Astrocyte (in vitro differentiated cells and primary cell): Measurements from ENCODE around the gene ADGRD1. TPM values are rescaled to one million over a fixed set of nuclear protein-coding genes. Genes with fewer than 3 reads are reported as not detected.

Source experiments
- DNase-seq: peaks from one replicate; pipeline ENCODE4 v3.0.0-alpha.2; 2010; ENCODE audit warnings: low read depth
- FAIRE-seq: peaks from 2 replicates; lab custom pipeline; 2011; peaks lifted over from hg19 to GRCh38; lab: Jason Lieb, UNC
- H2AFZ ChIP-seq: 2 replicates; pipeline ENCODE4 v1.6.0; 2012; ENCODE audit warnings: low read depth, low read length, inconsistent platforms
- H3K27ac ChIP-seq: 2 replicates; pipeline ENCODE4 v1.5.1; 2011; ENCODE audit warnings: low read depth, low read length, inconsistent platforms
- H3K27me3 ChIP-seq: 2 replicates; pipeline ENCODE4 v1.6.0; 2011; ENCODE audit warnings: low read length, inconsistent platforms; ENCODE audit not compliant: insufficient read depth
- H3K36me3 ChIP-seq: 2 replicates; pipeline ENCODE4 v1.5.1; 2011; ENCODE audit warnings: low read length, inconsistent platforms; ENCODE audit not compliant: insufficient read depth
- H3K4me1 ChIP-seq: 2 replicates; pipeline ENCODE4 v1.5.1; 2011; ENCODE audit warnings: low read length, inconsistent platforms; ENCODE audit not compliant: insufficient read depth
- H3K4me2 ChIP-seq: 2 replicates; pipeline ENCODE4 v1.6.0; 2012; ENCODE audit warnings: low read length, inconsistent platforms
- H3K4me3 ChIP-seq: 2 replicates; pipeline ENCODE4 v1.5.1; 2011; ENCODE audit warnings: low read depth, mild to moderate bottlenecking, low read length, inconsistent platforms; ENCODE audit not compliant: insufficient read depth
- H3K79me2 ChIP-seq: 2 replicates; pipeline ENCODE4 v1.6.0; 2012; ENCODE audit warnings: mild to moderate bottlenecking, low read length, inconsistent platforms; ENCODE audit not compliant: insufficient read depth
- H3K9ac ChIP-seq: 2 replicates; pipeline ENCODE4 v1.6.0; 2012; ENCODE audit warnings: mild to moderate bottlenecking, low read length, inconsistent platforms
- H3K9me3 ChIP-seq: 2 replicates; pipeline ENCODE4 v1.5.1; 2012; ENCODE audit warnings: low read depth, mild to moderate bottlenecking, low read length, inconsistent platforms; ENCODE audit not compliant: insufficient read depth
- H4K20me1 ChIP-seq: 2 replicates; pipeline ENCODE4 v1.6.0; 2012; ENCODE audit warnings: low read length, inconsistent platforms; ENCODE audit not compliant: insufficient read depth
- H3K27ac Mint-ChIP-seq: one replicate; pipeline ENCODE4 v1.8.0; 2021; ENCODE audit warnings: mild to moderate bottlenecking, mixed read lengths; ENCODE audit not compliant: unreplicated experiment
- H3K27me3 Mint-ChIP-seq: one replicate; pipeline ENCODE4 v1.8.0; 2021; ENCODE audit warnings: low read depth, mixed read lengths; ENCODE audit not compliant: unreplicated experiment
- H3K36me3 Mint-ChIP-seq: one replicate; pipeline ENCODE4 v1.8.0; 2021; ENCODE audit warnings: low read depth, mixed read lengths; ENCODE audit not compliant: unreplicated experiment
- H3K4me1 Mint-ChIP-seq: one replicate; pipeline ENCODE4 v1.8.0; 2021; ENCODE audit warnings: low read depth, mixed read lengths; ENCODE audit not compliant: unreplicated experiment
- H3K4me3 Mint-ChIP-seq: one replicate; pipeline ENCODE4 v1.8.0; 2021; ENCODE audit warnings: mild to moderate bottlenecking, moderate library complexity, mixed read lengths; ENCODE audit not compliant: unreplicated experiment
- H3K9me3 Mint-ChIP-seq: one replicate; pipeline ENCODE4 v1.8.0; 2021; ENCODE audit warnings: mild to moderate bottlenecking, mixed read lengths; ENCODE audit not compliant: unreplicated experiment
- EZH2 ChIP-seq: IDR thresholded peaks from 2 replicates; pipeline ENCODE4 v1.6.1; 2012; ENCODE audit warnings: mild to moderate bottlenecking, low read length, inconsistent platforms; ENCODE audit not compliant: insufficient read depth
- total RNA-seq: library from RNA; stranded (reverse); gene quantifications from 2 replicates; pipeline ENCODE4 v1.2.1, GENCODE V29; 2021
- TF ChIP-seq, protein P1 (sequence below): IDR thresholded peaks from 2 replicates; pipeline ENCODE4 v1.5.1; 2011; ENCODE audit warnings: low read depth, mild to moderate bottlenecking, inconsistent platforms, low read length, moderate library complexity; ENCODE audit not compliant: insufficient read depth

The ADGRD1 gene
- total RNA-seq, 1 donor from 2014 or later = 3.0 TPM

GRCh38 chr12:130951636-130952035 lies 2.1 kb upstream of the ADGRD1 start:
- Histone ChIP-seq H3K4me2 (no peak overlapping the region), H3K27me3 (peaks cover 2% of the 10 kb centered on the region), H3K4me1 (no peaks in the 10 kb centered on the region), H3K79me2 (no peaks in the 10 kb centered on the region), H3K9ac (no peak overlapping the region), H4K20me1 (no peaks in the 10 kb centered on the region), H3K9me3 (peaks cover 4% of the 10 kb centered on the region), H3K36me3 (no peaks in the 10 kb centered on the region), H3K27ac (no peak overlapping the region), H2AFZ (no peak overlapping the region), H3K4me3 (no peak overlapping the region)
- peaks cover 10% of the 10 kb centered on the region for H3K27me3 Mint-ChIP-seq
- H3K4me3 Mint-ChIP-seq = no peak overlapping the region
- no peak for TF ChIP-seq EZH2
- TF ChIP-seq, protein P1, sequence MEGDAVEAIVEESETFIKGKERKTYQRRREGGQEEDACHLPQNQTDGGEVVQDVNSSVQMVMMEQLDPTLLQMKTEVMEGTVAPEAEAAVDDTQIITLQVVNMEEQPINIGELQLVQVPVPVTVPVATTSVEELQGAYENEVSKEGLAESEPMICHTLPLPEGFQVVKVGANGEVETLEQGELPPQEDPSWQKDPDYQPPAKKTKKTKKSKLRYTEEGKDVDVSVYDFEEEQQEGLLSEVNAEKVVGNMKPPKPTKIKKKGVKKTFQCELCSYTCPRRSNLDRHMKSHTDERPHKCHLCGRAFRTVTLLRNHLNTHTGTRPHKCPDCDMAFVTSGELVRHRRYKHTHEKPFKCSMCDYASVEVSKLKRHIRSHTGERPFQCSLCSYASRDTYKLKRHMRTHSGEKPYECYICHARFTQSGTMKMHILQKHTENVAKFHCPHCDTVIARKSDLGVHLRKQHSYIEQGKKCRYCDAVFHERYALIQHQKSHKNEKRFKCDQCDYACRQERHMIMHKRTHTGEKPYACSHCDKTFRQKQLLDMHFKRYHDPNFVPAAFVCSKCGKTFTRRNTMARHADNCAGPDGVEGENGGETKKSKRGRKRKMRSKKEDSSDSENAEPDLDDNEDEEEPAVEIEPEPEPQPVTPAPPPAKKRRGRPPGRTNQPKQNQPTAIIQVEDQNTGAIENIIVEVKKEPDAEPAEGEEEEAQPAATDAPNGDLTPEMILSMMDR = no peak
- no peak for FAIRE-seq
- H3K9me3 Mint-ChIP-seq = no peaks in the 10 kb centered on the region
- no peaks in the 10 kb centered on the region for H3K36me3 Mint-ChIP-seq
- H3K4me1 Mint-ChIP-seq = peaks cover 6% of the 10 kb centered on the region
- no peak for DNase-seq
- no peak overlapping the region for H3K27ac Mint-ChIP-seq

DNA sequence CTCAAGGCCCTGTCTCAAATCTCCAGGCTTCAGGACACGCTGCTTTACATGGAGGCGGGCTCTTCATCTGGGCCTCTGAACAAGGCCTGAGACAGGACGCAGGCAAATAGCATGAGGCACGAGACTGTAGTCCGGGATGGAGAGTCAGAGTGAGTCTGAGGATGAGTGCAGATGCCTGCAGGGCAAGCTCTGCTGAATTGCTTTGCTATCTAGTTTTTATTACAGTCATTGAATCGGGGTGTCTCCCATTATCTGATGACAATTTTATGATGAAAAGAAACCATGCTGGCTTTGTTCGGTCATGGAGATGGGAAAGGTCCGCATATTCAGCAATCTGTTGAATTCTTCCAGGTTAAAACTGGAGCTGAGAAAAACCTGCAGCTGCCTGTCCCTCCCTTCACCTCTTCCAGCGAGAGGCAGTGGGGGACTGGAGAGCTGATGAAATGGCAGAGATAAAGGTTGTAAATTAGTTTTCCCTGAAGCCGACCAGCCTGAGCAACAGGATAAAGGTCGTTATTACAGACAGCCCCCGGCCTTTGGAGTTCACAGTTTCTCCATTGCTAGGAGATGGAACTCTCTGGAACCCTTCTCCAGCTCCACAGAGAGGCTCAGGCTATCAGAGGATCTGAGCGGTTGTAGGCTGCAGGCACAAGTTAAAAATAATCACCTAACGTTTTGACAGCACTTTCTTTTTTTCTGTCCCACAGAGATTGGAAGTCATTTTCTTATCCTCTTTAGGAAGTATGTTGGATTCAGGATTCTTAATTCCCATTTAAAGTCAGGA lies 1.3 kb upstream of the ADGRD1 start:
- Mint-ChIP-seq H3K9me3 (no peaks in the 10 kb centered on the region), H3K4me3 (no peak overlapping the region), H3K27ac (no peak overlapping the region), H3K4me1 (peaks cover 6% of the 10 kb centered on the region), H3K27me3 (peaks cover 10% of the 10 kb centered on the region), H3K36me3 (no peaks in the 10 kb centered on the region)
- no peak for TF ChIP-seq EZH2
- TF ChIP-seq, protein P1 = no peak
- no peaks in the 10 kb centered on the region for H3K36me3 ChIP-seq
- no peak overlapping the region for H3K4me3 ChIP-seq
- H3K27me3 ChIP-seq = peaks cover 2% of the 10 kb centered on the region
- no peak overlapping the region for H3K4me2 ChIP-seq
- no peak overlapping the region for H2AFZ ChIP-seq
- no peaks in the 10 kb centered on the region for H3K4me1 ChIP-seq
- H3K9ac ChIP-seq = no peak overlapping the region
- DNase-seq (no peak), FAIRE-seq (no peak)
- H3K9me3 ChIP-seq = peaks cover 7% of the 10 kb centered on the region
- H3K79me2 ChIP-seq = no peaks in the 10 kb centered on the region
- H3K27ac ChIP-seq = no peak overlapping the region
- H4K20me1 ChIP-seq = no peaks in the 10 kb centered on the region

DNA sequence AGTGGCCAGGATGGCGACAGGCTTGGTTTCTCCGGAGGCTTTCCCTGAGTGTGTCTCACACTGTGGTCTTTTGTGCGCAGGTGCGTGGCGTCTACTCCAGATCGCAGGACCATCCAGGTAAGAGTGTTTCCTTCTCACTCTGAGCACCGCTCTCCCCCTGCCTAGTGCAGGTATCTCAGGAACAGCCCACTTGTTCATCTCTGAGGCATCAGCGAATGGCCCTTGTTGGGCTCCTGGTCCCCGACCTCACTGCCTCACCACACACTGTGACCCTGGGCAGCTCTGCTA lies 781 bp downstream of the ADGRD1 start:
- H4K20me1 ChIP-seq = no peaks in the 10 kb centered on the region
- TF ChIP-seq, protein P1 = no peak
- no peak for TF ChIP-seq EZH2
- Mint-ChIP-seq H3K4me3 (no peak overlapping the region), H3K9me3 (no peaks in the 10 kb centered on the region), H3K4me1 (peaks cover 6% of the 10 kb centered on the region), H3K27ac (no peak overlapping the region), H3K36me3 (no peaks in the 10 kb centered on the region), H3K27me3 (peaks cover 14% of the 10 kb centered on the region)
- no peak for DNase-seq
- H3K27ac ChIP-seq = no peak overlapping the region
- no peak overlapping the region for H3K4me3 ChIP-seq
- peaks cover 2% of the 10 kb centered on the region for H3K27me3 ChIP-seq
- H2AFZ ChIP-seq = no peak overlapping the region
- H3K9ac ChIP-seq = no peak overlapping the region
- H3K9me3 ChIP-seq = peaks cover 7% of the 10 kb centered on the region
- FAIRE-seq = no peak
- H3K79me2 ChIP-seq = no peaks in the 10 kb centered on the region
- no peaks in the 10 kb centered on the region for H3K4me1 ChIP-seq
- no peaks in the 10 kb centered on the region for H3K36me3 ChIP-seq
- no peak overlapping the region for H3K4me2 ChIP-seq
